A549 (cell line): Measurements from ENCODE around the gene HS6ST2. TPM values are rescaled to one million over a fixed set of nuclear protein-coding genes. Genes with fewer than 3 reads are reported as not detected.

Source experiments
- ATAC-seq, 2 experiments: fragments of 200-7000 bp in 1 of 2; fragments of >200 bp in 1 of 2; cut with Nextera tagmentation in 1 of 2; cut with Tn5 transposase in 1 of 2; 3 replicates each; pipeline versions ENCODE4 v1.8.0 to v1.9.1; 2018 to 2020; ENCODE audit warnings: mild to moderate bottlenecking in 1 of 2, moderate library complexity in 1 of 2
- CTCF ChIA-PET: fragments of 300-600 bp; sonication (Branson Sonifier 250); formaldehyde crosslinking; extraction: SDS; loops from one replicate; lab custom pipeline; 2021; ENCODE audit warnings: antibody characterized with exemption, inconsistent platforms; lab: Yijun Ruan, JAX
- POLR2A ChIA-PET: fragments of 350-600 bp; formaldehyde crosslinking; extraction: SDS; loops from one replicate; lab custom pipeline; 2021; ENCODE audit warnings: antibody characterized with exemption, inconsistent platforms; lab: Yijun Ruan, JAX
- DNase-seq, 2 experiments: peaks; one replicate each; pipeline versions ENCODE4 v3.0.0 to v3.0.0-alpha.2; 2011 to 2016; ENCODE audit warnings: low read depth in 1 of 2, low spot score in 1 of 2
- FAIRE-seq: peaks from 2 replicates; lab custom pipeline; 2011; peaks lifted over from hg19 to GRCh38; lab: Jason Lieb, UNC
- H3K27ac ChIP-seq, 2 experiments: fragments of >200 bp; sonication (Bioruptor Twin); formaldehyde crosslinking; 3 replicates each; pipeline ENCODE4 v1.5.1; 2016 to 2017
- H3K4me1 ChIP-seq: fragments of >200 bp; sonication (Bioruptor Twin); formaldehyde crosslinking; 3 replicates; pipeline ENCODE4 v1.6.1; 2016
- H3K4me2 ChIP-seq: fragments of >200 bp; sonication (Bioruptor Twin); formaldehyde crosslinking; 3 replicates; pipeline ENCODE4 v1.6.1; 2016
- H3K4me3 ChIP-seq: fragments of >200 bp; sonication (Bioruptor Twin); formaldehyde crosslinking; 3 replicates; pipeline ENCODE4 v1.5.1; 2016
- H3K9me3 ChIP-seq: fragments of >200 bp; sonication (Bioruptor Twin); formaldehyde crosslinking; 3 replicates; pipeline ENCODE4 v1.6.1; 2016
- EHF ChIP-seq: fragments of 250-450 bp; sonication (Bioruptor Pico); IDR thresholded peaks from 2 replicates; pipeline ENCODE4 v1.5.0; 2020; ENCODE audit warnings: mild to moderate bottlenecking
- EP300 ChIP-seq, 2 experiments: fragments of >200 bp; sonication (Bioruptor Twin); formaldehyde crosslinking; IDR thresholded peaks; 2 replicates in 1 of 2; 3 replicates in 1 of 2; pipeline ENCODE4 v1.6.1; 2016 to 2017
- FOSB ChIP-seq: fragments of 250-450 bp; sonication (Bioruptor Pico); IDR thresholded peaks from 2 replicates; pipeline ENCODE4 v1.5.0; 2020; ENCODE audit warnings: mild to moderate bottlenecking, moderate library complexity
- FOSL2 ChIP-seq, 2 experiments: fragments of 450-650 bp in 1 of 2; fragments of >200 bp in 1 of 2; sonication (Bioruptor Twin) in 1 of 2; formaldehyde crosslinking; IDR thresholded peaks; 2 replicates each; pipeline versions ENCODE4 v1.5.0 to v1.6.1; 2016 to 2020; ENCODE audit warnings: mild to moderate bottlenecking in 1 of 2, moderate library complexity in 1 of 2
- HOXB13 ChIP-seq: fragments of 250-450 bp; sonication (Bioruptor Pico); IDR thresholded peaks from 2 replicates; pipeline ENCODE4 v1.5.0; 2020; ENCODE audit warnings: low read depth, mild to moderate bottlenecking, moderate library complexity
- JUN ChIP-seq, 2 experiments: fragments of >200 bp; sonication (Bioruptor Twin); formaldehyde crosslinking; IDR thresholded peaks; 2 replicates in 1 of 2; 3 replicates in 1 of 2; pipeline ENCODE4 v1.6.1; 2016 to 2017
- JUNB ChIP-seq: fragments of >200 bp; sonication (Bioruptor Twin); formaldehyde crosslinking; IDR thresholded peaks from 2 replicates; pipeline ENCODE4 v1.6.1; 2016
- KDM5A ChIP-seq: fragments of 200-600 bp; sonication (generic); IDR thresholded peaks from 2 replicates; pipeline ENCODE4 v1.6.1; 2016; ENCODE audit warnings: antibody characterized with exemption, mild to moderate bottlenecking
- MAFK ChIP-seq: fragments of 450-650 bp; IDR thresholded peaks from 2 replicates; pipeline ENCODE4 v1.6.1; 2014; ENCODE audit not compliant: partially characterized antibody
- MYC ChIP-seq: IDR thresholded peaks from 2 replicates; pipeline ENCODE4 v1.6.1; 2012; ENCODE audit warnings: mild to moderate bottlenecking, inconsistent platforms, low read length, improper control_type of control experiment, borderline replicate concordance
- NPAS2 ChIP-seq: fragments of 250-450 bp; sonication (Bioruptor Pico); IDR thresholded peaks from 2 replicates; pipeline ENCODE4 v1.8.0; 2022; ENCODE audit warnings: mild to moderate bottlenecking, moderate library complexity, borderline replicate concordance
- PHF8 ChIP-seq: fragments of 200-600 bp; sonication (generic); IDR thresholded peaks from 2 replicates; pipeline ENCODE4 v1.6.1; 2016; ENCODE audit warnings: low read depth, mild to moderate bottlenecking, antibody characterized with exemption, moderate library complexity, borderline replicate concordance
- SMC3 ChIP-seq: fragments of >200 bp; sonication (Bioruptor Twin); formaldehyde crosslinking; IDR thresholded peaks from 3 replicates; pipeline ENCODE4 v1.6.1; 2018; ENCODE audit warnings: inconsistent platforms
- SREBF2 ChIP-seq: fragments of 450-650 bp; IDR thresholded peaks from 2 replicates; pipeline ENCODE4 v1.6.1; 2014; ENCODE audit warnings: mild to moderate bottlenecking, moderate library complexity
- TFCP2L1 ChIP-seq: fragments of 250-450 bp; sonication (Bioruptor Pico); IDR thresholded peaks from 2 replicates; pipeline ENCODE4 v1.5.0; 2021; ENCODE audit warnings: mild to moderate bottlenecking
- TP53 ChIP-seq: fragments of 250-450 bp; sonication (Bioruptor Pico); IDR thresholded peaks from 2 replicates; pipeline ENCODE4 v1.5.0; 2021; ENCODE audit warnings: mild to moderate bottlenecking, moderate library complexity
- ZFP36 ChIP-seq: fragments of 450-650 bp; IDR thresholded peaks from 2 replicates; pipeline ENCODE4 v1.6.1; 2014; ENCODE audit warnings: borderline replicate concordance; ENCODE audit not compliant: partially characterized antibody
- ZSCAN20 ChIP-seq: fragments of 250-450 bp; sonication (Bioruptor Pico); IDR thresholded peaks from 2 replicates; pipeline ENCODE4 v1.8.0; 2022; ENCODE audit warnings: mild to moderate bottlenecking, moderate library complexity
- WGBS: methylation state at CpG from one replicate; pipeline ENCODE4 v1.1.6; 2017; ENCODE audit errors: missing lambda C conversion rate; 5-methylcytosine and 5-hydroxymethylcytosine counted together
- polyA plus RNA-seq, 4 experiments: library from polyadenylated mRNA; depleted of rRNA in 3 of 4; stranded (reverse); fragments of >200 nt; fragmentation: RNase III in 1 of 4; extraction: RNeasy Plus Mini Kit Qiagen cat#74134 plus additional on column Dnase treatment in 1 of 4; gene quantifications; 2 replicates in 3 of 4; 3 replicates in 1 of 4; pipeline ENCODE4 v1.2.3, GENCODE V29; 2011 to 2017
- TF ChIP-seq, protein P1 (sequence below): IDR thresholded peaks from 2 replicates; pipeline ENCODE4 v1.6.1; 2012; ENCODE audit warnings: low read depth, borderline replicate concordance
- TF ChIP-seq, protein P2 (sequence below): fragments of >200 bp; sonication (Bioruptor Twin); formaldehyde crosslinking; IDR thresholded peaks from 2 replicates; pipeline ENCODE4 v1.6.1; 2016
- TF ChIP-seq, protein P3 (sequence below): fragments of >200 bp; sonication (Bioruptor Twin); formaldehyde crosslinking; IDR thresholded peaks from 3 replicates; pipeline ENCODE4 v1.5.1; 2016

Gene HS6ST2
- polyA plus RNA-seq, 2 of the 4 experiments (the other 2 are of a cell fraction): 0.01 to 0.04 TPM

DNA sequence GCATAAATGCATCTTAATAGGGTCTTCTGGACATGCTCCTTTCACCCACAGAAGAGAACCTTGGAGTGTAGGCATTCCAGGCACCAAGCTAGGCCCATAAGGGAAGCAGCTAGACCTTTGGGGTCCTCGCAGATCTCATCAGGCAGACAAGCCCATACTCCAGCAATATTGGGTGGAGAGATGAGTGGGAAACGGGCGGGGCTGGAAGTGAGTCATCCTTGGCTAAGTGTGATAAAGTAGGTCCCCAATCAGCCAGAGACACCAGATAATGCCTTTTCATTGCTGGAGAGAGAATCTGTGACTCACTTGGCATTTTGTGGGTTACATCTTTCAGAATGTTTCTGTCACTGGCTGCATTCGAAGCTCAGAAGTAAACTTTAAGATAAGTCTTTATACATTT, 336.3 kb downstream of the HS6ST2 start (continued):
- TF ChIP-seq, protein P1, sequence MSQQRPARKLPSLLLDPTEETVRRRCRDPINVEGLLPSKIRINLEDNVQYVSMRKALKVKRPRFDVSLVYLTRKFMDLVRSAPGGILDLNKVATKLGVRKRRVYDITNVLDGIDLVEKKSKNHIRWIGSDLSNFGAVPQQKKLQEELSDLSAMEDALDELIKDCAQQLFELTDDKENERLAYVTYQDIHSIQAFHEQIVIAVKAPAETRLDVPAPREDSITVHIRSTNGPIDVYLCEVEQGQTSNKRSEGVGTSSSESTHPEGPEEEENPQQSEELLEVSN: no peak
- TF ChIP-seq ZFP36 (no peak), TP53 (CRISPR knock-in tag) (no peak), EP300 (IDR thresholded peaks at IDR 0.05) (no peak), PHF8 (no peak)

DNA sequence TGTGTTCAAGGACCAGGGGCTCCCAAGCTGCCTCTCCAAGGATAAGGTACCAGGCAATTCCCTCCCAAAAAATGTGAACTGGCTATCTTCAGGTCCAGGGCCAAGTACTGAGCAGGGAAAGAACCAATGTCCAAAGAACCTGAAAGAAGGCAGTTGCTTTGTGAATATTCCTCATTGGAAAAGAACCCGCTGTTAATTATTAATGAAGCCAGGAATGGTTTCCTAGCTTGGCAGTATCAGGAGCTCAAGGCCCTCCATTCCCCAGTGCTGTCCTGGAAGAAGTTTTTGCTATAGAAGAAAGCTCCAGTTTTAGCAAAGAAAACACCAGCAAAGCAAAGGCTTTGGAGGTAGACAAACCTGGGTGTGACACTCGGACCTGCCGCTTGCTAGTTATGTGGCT, 339.6 kb downstream of the HS6ST2 start:
- ChIA-PET POLR2A (interaction anchor here (0.6 kb wide), 1 partner anchor 402 kb away, joined by 8 read pairs; no protein-coding TSS in a partner anchor), CTCF (interaction anchor here (2.1 kb wide), 1 partner anchor 326 kb away, joined by 6 read pairs; no protein-coding TSS in a partner anchor)
- no peak for TF ChIP-seq MAFK
- TF ChIP-seq HOXB13 (CRISPR knock-in tag): no peak
- no peak for TF ChIP-seq ZSCAN20 (CRISPR knock-in tag)
- TF ChIP-seq SMC3: no peak
- no peak for TF ChIP-seq SREBF2
- no peak for TF ChIP-seq MYC
- TF ChIP-seq, protein P1: no peak
- TF ChIP-seq JUNB: no peak
- no peak for TF ChIP-seq ZFP36
- no peak for TF ChIP-seq KDM5A
- no peak for TF ChIP-seq TFCP2L1
- no peak for TF ChIP-seq FOSB (CRISPR knock-in tag)
- TF ChIP-seq EHF (CRISPR knock-in tag): no peak
- TF ChIP-seq EP300 (IDR thresholded peaks at IDR 0.05): no peak
- TF ChIP-seq, protein P2, sequence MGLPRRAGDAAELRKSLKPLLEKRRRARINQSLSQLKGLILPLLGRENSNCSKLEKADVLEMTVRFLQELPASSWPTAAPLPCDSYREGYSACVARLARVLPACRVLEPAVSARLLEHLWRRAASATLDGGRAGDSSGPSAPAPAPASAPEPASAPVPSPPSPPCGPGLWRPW: no peak
- no peak for TF ChIP-seq NPAS2
- 30% methylated on average over 3 of the region's 3 CpGs for WGBS
- no peak overlapping the region for H3K4me2 ChIP-seq
- DNase-seq (no peak), ATAC-seq (no peak), FAIRE-seq (no peak)
- H3K9me3 ChIP-seq: no peaks in the 10 kb centered on the region
- no peak overlapping the region for H3K27ac ChIP-seq
- H3K4me3 ChIP-seq: no peak overlapping the region
- H3K4me1 ChIP-seq: no peaks in the 10 kb centered on the region

DNA sequence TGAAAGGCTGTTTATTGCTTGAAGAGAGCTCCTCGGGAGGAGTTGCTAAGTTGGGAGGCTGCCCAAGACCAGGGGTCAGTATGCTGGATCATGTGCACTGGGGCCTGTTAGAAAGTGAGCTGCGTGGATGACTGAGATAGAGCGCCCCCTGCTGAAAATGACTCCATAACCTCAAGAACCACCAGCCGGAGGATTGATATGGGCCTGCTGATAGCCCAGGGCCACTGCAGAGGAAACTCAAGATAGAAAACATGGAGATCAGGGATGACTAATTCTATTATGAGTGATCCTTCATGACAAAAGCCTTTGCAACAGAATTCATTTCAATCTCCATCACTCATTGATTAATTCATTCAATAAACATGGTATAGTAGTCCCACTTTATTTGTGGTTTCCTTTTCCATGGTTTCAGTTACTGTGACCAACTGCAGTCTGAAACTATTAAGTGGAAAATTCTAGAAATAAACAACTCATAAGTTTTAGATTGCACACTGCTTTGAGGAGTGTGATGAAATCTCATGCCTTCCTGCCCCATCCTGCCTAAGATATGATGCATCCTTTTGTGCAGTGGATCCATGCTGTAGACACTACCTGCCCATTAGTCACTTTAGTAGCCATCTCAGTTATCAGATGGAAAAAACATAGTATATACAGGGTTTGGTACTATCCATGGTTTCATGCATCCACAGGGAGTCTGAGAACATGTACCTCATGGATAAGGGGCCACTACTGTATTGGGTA, 342.9 kb downstream of the HS6ST2 start:
- H3K4me3 ChIP-seq: no peak overlapping the region
- no peaks in the 10 kb centered on the region for H3K9me3 ChIP-seq
- POLR2A ChIA-PET: no interaction called here
- ATAC-seq (peak; percentile 39 to 72; a peak in 3 of 6 replicates), DNase-seq (peak in 1 of 2 experiments; percentile 26), FAIRE-seq (no peak)
- CTCF ChIA-PET: interaction anchor here (2.8 to 3.4 kb wide), 2 partner anchors 12 to 323 kb away, joined by 15 to 16 read pairs; no protein-coding TSS in a partner anchor
- H3K4me2 ChIP-seq: no peak overlapping the region
- no peak overlapping the region for H3K27ac ChIP-seq
- no peaks in the 10 kb centered on the region for H3K4me1 ChIP-seq
- TF ChIP-seq JUN (IDR thresholded peaks at IDR 0.05) (no peak), FOSL2 (IDR thresholded peaks at IDR 0.05) (no peak), FOSL2 (CRISPR knock-in tag; IDR thresholded peaks at IDR 0.05) (no peak)
- TF ChIP-seq, protein P3, sequence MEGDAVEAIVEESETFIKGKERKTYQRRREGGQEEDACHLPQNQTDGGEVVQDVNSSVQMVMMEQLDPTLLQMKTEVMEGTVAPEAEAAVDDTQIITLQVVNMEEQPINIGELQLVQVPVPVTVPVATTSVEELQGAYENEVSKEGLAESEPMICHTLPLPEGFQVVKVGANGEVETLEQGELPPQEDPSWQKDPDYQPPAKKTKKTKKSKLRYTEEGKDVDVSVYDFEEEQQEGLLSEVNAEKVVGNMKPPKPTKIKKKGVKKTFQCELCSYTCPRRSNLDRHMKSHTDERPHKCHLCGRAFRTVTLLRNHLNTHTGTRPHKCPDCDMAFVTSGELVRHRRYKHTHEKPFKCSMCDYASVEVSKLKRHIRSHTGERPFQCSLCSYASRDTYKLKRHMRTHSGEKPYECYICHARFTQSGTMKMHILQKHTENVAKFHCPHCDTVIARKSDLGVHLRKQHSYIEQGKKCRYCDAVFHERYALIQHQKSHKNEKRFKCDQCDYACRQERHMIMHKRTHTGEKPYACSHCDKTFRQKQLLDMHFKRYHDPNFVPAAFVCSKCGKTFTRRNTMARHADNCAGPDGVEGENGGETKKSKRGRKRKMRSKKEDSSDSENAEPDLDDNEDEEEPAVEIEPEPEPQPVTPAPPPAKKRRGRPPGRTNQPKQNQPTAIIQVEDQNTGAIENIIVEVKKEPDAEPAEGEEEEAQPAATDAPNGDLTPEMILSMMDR: peak; percentile 25; the same call in 1 of the 3 replicates
- WGBS: 13% methylated on average over 4 of the region's 4 CpGs
